Femur (tissue), 1 donor: ENCODE data around the gene RUSC2.
"Not testable (repeated sequence)": the region's sequence is repeated elsewhere in the genome, so short reads cannot be mapped to it uniquely, and the experiment has no call there.

ENCODE experiments used
- DNase-seq: peaks from one replicate; pipeline ENCODE4 v3.0.0-alpha.2; 2017

RUSC2 gene

DNA sequence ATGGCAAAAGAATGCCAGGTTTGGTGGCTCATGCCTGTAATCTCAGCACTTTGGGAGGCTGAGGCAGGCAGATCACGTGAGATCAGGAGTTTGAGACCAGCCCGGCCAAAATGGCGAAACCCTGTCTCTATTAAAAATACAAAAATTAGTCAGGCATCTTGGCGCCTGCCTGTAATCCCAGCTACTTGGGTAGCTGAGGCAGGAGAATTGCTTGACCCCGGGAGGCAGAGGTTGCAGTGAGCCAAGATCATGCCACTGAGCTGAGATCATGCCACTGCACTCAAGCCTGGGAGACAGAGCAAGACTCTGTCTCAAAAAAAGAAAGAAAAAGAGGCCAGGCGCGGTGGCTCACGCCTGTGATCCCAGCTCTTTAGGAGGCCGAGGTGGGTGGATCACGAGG lies 8.3 kb downstream of the RUSC2 start:
- DNase-seq, result not testable (repeated sequence)

DNA sequence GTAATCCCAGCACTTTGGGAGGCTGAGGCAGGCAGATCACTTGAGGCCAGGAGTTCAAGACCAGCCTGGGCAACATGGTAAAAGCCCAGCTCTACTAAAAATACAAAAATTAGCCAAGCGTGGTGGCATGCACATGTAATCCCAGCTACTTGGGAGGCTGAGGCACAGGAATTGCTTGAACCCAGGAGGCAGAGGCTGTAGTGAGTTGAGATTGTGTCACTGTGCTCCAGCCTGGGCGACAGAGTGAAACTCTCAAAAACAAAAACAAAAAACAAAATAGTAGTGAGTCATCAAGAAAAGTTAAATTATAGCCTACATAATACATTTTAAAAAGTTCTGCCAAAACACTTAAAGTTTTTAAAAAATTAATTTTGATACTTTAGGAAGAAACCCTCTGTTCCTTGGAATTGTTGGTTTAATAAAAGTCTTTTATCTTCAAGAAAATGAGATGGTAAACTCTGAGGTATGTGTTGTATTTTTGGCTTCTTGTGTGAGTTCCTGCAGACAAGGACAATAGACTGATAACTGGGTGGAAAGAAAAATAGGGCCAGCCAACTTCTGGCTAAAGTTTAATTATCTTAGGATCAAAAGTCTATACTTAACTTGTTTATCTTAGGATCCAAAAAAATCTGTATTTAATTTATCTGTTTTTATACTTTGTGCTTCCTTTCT lies 9.3 kb downstream of the RUSC2 start:
- no peak for DNase-seq

DNA sequence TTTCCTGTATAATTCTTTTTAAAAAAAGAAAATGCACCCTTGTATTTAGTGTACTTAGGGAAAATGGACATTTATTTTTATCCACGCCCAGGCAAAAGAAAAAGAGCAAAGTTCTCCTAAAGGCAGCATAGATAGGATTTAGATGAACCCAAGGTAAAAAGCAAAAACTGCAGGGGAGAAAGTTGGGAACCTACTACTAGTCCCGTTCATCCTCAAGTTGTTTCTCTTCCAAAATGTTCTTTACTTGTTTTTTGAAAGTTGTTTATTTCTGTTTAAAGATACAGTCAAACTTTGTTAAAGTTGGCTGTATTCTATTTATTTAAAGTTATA lies 9.8 kb downstream of the RUSC2 start:
- DNase-seq, result no peak

DNA sequence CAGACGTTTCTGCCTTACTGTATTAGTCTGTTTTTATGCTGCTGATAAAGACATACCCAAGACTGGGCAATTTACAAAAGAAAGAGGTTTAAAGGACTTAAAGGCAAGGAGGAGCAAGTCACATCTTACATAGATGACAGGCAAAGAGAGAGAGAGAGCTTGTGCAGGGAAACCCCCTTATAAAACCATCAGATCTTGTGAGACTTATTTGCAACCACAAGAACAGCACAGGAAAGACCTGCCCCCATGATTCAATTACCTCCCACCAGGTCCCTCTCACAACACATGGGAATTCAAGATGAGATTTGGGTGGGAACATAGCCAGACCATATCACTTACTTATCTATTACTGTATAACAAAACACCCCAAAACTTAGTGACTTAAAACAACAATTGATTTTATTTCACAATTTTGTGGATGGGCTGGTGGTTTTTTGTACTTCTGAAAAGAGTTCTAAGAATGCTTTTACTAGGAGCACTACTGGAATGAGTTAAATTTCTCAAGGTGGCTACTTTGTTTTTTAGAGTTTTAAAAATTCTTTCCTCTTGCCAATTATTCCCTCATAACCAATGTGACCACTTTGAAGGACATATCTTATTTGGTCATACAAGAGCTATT lies 10.3 kb downstream of the RUSC2 start:
- no peak for DNase-seq

DNA sequence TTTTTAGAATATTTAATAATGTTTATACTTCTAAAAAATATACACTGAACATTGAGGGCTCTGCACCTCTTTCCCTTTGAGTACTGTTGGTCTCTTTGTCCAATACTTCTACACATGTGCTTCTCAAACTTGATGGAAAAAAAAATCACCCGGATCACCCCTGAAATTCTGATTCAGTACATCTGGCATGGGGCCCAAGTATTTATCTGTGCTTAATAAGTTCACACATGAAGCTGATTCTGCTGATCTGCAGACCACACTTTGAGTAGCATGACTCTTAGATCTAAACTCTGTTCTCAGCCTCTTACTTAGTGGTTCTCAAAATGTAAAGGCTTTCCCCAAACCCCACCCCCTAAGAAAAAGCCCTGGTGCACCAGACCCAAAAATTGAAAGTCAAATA lies 12.0 kb downstream of the RUSC2 start:
- DNase-seq, result no peak

DNA sequence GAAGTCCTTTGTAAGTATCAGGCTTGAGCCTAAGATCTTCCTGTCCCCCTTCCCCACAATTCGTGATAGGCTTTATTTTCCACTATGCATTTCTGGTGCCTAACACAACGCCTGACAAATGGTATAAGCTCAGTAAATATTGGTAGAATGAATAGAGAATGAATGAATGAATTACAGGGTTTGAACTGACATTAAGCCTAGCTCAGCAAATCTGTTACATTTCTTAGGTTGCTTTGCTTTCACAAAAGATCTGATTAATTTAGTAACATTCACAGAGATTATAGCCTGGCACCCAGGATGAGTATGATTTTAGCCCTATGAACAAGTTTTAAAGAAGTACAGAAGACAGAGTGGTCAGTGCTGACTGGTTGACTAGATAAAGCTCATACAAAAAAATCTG lies 16.4 kb downstream of the RUSC2 start:
- no peak for DNase-seq

DNA sequence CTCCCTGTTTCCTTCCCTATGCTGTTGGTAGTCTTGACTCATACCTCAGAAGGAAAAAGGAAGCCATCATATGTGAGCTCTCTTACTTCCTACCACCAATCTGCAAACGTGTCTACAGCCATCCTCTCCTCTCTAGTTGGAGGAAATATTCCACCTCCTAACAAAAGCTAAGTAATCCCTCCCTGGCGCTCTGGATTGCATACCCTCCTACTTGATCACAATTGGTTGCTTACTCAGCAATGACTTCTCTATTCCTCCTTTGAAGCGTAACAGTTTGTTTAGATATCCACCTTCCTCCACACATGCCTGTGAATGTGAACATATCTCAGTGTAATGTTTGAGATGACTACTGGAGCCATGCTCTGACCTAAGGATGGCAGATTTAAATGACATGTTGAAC lies 18.2 kb downstream of the RUSC2 start:
- DNase-seq, result no peak

DNA sequence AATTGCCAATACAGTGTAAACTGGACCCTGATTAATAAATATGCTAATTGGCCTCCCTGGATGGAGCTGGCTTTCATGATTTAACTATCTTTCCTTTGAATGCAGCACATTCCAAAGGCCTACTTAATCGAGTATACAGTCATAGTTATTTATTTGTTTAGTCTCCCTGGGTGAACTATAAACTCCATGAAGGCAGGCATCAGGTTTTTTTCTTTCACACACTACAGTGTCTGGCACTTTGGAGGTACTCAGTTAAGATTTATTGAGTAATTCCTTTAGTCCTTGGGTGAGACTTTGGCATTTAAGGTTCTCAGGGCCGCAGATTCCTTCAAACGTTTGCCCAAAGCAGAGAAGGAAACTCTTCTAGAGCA lies 20.5 kb downstream of the RUSC2 start:
- DNase-seq, result no peak

DNA sequence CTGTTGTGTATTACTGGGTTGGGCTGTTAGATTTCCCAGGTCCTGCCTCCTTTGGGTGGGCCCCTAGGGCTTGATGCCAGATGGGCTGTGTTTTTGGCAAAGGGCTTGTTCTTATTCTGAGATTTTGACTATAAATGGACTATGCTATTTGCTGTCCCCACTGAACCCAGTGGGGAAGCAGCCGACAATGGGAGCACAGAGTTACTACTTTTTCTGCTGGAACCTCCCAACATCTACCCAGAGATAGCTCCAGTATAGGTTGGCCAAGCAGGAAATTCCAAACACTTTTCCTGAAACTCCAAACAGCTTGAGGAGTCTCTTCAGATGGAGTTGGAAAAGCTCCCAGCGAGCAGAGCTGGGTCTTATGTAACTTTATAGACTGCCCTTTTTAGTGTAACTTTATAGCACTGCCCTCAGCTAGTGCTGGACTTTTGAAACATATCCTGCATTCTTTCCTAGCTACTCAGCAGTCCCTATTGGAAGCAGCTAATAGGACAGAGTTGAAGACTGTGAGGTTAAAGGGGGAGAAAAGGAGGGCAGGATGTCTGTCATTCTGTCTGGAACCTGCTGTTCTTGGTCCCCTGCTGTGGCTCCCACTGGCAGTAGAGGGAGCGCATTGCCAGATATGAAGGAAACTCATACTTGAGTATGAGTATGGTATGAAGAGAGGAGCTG lies 21.0 kb downstream of the RUSC2 start:
- peak; percentile 94 for DNase-seq

DNA sequence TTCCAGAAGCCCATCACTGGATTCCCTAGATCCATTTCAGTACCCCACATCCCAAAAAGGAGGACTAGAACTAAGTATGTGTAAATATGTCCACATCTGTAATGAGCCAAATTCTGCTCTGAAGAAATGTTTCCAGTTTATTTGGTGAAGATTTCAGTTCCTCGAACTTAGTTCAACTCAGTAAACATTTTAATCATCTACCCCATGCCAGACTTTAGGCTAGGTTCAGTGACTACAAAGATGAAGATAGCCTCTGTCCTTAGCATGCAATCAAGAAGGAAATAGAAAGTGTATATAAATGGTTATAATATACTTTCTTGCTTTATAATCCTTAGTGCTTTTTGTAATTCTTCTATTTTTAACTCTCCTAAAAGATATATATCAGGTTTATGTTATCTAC lies 21.5 kb downstream of the RUSC2 start:
- DNase-seq, result no peak

DNA sequence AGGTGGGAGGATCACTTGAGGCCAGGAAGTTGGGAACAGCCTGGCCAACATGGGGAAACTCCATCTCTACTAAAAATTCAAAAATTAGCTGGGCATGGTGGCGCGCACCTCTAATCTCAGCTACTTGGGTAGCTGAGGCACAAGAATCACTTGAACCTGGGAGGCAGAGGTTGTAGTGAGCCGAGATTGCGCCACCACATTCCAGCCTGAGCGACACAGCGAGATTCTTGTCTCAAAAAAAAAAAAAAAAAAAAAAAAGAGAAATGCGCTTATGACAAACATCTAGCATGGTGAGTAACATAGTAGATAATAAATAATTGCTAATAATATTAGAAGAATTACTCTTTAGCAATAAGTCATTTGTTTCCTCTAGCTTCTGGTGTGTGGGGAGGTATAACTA lies 25.9 kb downstream of the RUSC2 start:
- no peak for DNase-seq

DNA sequence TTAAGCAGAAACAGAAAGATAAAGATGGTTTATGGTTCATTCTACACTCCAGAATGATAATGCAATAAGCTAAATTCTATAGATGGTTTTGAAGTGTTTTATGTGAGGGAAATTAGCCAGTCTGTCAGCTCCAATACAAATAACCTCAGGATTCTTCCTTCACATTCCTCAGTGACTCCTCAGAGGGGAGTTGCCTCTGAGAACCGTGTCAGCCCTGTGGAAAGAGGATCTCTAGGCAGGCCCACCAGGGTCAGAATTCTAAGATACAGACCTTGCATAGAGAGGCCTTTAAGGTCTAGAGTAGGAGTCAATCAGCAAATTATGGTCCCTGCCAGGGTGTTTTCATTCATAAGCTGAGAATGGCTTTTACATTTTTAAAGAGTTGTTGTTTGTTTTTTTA lies 26.6 kb downstream of the RUSC2 start:
- no peak for DNase-seq

DNA sequence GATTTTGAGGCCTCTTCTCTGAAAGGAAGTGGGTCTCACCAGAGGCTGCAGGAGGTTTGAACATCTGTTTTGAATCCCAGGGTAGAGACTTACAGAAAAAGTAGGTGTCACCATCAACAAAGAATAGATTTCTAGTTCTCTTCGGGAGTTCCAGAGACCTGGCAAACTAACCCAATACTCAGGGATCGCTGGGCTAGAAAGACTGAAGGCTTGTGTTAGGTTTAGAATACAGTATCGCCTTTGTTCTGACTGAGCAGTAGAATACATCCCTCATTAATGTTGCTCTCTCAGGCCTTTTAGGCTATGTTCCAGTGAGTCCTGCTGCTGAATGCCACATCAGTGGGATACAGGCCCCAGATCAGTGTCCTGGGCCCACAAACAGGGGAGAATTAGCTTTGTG lies 27.2 kb downstream of the RUSC2 start:
- no peak for DNase-seq

DNA sequence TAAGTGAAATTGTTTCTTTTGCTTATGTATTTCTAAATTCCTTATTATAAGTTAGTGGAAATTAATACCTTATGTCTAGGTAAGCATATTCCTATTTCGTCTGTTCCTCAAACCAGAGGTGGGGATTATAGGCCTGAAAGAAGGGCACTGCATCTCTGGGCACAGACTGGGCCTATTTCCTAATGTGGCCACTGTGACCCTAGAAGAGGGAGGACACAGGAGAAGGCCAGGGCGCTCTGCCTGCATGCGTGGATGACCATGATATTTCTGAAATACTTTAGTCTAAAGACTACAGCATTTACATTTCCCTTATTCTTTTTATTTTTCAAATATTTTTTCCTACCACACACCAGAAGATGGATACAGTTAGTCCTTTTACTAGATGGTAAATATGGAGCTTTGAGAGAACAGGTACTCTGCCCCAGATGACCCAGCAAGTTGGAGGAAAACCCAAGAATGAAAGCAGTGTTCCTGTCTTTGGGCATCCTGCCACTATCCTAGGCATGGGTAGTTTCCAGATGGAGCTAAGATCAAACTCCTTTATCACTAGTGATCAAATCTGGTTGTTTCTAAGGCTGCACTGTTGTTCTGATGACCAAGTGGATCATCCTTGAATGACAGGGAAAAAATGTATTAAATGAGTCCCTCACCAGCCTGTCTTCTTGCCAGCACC lies 27.8 kb downstream of the RUSC2 start:
- DNase-seq, result no peak

DNA sequence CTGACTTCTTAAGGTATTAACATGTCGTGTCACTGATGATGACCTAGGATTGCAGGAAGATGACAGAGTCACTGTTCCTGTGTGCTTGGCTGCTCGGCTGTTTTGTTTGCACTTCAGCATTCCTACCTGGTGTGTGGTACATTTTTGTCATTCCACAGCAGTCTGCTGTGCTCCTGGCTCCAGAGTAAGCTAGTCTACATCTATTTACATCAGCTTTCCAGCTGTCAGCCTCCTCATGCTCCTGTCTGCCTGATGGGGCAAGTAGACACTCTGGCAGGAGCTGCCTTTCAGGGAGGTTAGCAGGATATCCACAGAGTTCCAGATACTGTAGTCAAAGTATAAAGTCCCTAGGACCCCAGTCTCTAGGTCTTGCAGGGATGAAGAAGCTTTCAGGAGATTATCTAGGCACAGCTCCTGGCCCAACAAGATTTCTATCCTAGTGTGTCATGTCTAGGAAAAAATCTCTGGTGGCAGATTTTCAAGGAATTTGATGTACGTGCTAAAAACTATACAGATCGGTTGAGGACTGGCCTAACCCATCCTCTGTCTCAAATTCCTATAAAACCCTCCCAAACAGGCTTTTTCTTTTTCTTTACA lies 28.4 kb downstream of the RUSC2 start:
- peak; percentile 25 for DNase-seq

DNA sequence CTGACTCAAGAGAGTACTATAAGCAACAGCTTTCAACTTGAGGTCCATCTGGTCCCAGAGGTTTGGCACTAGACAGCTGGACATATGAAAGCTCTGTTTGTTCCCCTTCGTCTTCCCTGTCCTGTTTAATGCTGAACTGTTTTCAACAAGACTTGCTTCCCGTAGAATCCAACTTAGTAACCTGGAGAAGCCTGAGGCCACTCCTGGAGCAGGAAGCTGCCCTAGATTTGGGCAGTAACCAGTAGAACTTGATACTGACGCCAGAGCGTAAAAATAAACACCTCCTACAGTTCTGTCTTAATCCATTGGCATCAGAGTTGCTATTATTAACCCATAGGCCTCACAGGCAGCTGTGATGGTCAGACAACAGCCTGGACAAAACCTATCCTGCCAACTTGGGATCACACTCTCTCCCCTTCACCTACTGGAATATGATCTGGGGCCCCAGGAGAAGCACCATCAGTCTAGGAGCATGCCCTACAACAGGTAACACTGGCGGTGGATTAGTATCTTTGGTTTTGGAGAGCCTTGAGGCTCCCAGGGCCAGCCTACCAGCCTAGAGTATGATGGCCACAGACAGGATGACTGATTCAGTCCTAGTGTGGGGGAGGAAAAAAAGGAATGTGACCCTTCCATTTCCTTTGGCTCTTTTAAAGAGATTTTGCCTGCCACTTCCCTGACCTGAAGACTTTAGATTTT lies 29.2 kb downstream of the RUSC2 start:
- peak; percentile 31 for DNase-seq

DNA sequence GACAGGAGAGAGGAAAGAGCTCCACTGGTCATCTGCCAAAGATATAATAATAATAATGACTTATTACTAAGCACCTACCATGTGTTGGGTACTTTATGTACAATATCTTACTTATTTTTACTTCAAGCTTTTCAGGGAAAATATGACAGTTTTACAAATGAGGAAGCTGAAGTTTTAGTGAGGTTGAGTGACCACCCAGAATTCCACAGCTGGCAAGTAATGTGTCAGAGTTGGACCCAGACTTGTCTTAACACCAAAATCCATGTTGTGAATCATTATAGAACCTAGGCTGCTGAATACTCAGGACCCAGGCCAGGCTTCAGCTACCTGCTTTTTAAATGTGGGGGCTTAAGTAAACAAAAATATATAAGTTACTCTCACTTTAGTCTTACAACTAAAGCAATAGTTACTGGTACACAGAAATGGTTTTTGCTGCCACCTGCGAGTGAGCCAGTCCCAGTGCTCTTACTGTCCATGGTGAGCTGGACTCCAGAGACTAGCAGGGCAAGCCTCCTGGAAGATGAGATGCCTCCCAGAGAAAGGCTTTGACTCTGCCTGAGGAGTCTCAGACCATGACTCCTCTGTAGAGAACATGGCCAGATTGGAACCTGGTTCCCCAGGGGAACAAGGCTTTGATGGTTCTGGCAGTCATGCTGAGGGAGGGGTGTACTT lies 29.9 kb downstream of the RUSC2 start:
- no peak for DNase-seq

DNA sequence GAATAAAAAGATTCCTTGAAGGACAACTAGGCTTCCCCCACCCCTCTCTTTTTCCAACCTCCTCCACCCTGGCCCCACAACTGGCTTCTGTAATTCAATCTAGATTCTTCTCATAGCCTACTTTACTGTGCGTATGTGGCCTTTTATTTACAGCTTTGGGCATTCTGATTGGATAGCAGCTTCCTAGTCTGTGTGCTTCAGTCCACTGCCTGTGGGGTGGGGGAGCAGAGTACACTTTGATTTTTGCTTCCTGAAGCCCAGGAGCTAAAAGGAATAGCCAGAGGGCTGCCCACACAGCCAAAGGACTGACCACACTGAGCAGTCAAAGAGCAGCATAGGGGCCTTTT lies 30.4 kb downstream of the RUSC2 start:
- peak; percentile 28 for DNase-seq

DNA sequence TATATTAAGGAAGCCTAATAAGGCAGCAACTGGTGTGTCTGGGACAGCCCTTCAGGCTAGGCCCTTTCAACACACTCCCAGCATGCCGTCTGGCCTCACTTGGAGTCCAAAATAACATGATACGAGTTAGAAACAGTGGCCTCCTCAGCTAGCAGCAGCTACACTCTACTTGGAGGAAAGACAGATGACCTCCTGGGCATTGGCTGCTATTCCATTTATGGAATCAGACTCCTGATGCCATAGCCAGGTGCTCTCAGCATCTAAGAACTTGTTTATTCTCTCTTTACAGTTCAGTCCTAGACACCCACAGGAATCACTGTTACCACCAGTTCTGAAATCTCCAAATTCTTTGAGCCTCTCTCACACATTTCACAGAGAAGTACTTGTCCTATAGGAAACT lies 31.8 kb downstream of the RUSC2 start:
- peak; percentile 34 for DNase-seq

DNA sequence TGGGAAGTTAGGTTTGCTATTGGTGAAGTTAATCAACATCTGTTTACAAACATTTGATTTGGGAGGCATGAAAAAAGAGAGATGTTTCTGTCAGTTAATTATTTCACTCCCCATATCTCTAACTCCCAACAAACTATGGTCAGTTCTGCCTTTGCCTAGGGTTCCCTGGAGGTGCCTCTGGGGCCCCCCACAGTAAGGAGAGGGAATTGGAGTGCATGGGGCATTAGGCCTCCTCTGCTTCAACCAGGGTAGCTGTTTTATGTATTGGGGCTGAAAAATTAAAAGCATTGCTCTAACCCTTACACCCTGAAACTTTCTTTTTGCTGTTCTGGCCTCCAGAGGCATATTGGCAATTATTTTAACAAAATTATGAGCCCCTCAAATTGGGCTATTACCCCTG lies 32.3 kb downstream of the RUSC2 start:
- no peak for DNase-seq

DNA sequence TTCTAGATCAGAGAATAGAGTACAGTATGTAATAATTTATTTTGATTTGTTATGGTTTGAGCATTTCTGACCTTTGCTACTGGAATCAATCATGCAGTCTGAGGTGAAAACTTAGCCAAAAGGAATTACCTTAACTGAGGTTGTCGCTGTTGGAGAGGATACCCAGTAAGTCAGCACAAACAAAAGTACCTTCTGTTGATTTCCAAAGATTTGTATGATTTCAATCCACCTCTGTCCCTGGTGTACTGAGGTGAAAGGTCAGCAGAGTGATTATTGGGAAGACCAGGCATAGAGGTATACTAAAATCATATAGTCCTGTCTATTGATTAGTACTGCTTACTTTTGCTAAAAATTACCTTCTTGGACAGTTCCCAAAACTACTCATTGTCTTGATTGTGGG lies 32.8 kb downstream of the RUSC2 start:
- DNase-seq, result no peak

DNA sequence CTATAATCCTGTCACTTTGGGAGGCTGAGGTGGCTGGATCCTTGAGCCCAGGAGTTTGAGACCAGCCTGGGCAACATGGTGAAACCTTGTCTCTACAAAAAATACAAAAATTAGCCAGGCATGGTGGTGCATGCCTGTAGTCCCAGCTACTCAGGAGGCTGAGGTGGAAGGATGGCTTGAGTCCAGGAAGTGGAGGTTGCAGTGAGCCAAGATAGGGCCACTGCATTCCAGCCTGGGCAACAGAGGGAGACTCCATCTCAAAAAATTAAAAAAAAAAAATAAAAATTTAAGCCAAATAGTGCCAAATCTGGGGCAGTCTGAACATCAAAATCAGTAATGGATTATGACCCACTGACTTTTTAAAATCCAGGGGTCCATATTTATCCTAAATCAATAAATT lies 33.6 kb downstream of the RUSC2 start:
- not testable (repeated sequence) for DNase-seq
